Sigmoid colon (tissue), 4 donors: ENCODE data around the gene OR6T1.

Experiments used
- EP300 ChIP-seq, 4 donors: sonication (generic); formaldehyde crosslinking; IDR thresholded peaks; one replicate each; pipeline ENCODE4 v1.6.1; 2017; ENCODE audit warnings: antibody characterized with exemption in 4 of 4
- POLR2A ChIP-seq, 2 donors: fragments of 450-650 bp; IDR thresholded peaks; one replicate each; pipeline ENCODE4 v1.6.1; 2016; ENCODE audit warnings: antibody characterized with exemption in 2 of 2, mild to moderate bottlenecking in 2 of 2, moderate library complexity in 2 of 2
- POLR2AphosphoS5 ChIP-seq, 4 donors: sonication (generic); formaldehyde crosslinking; IDR thresholded peaks; one replicate each; pipeline ENCODE4 v1.6.1; 2017; ENCODE audit warnings: antibody characterized with exemption in 4 of 4
- TF ChIP-seq, protein P1 (sequence below), 4 experiments: fragments of 450-650 bp in 3 of 4; fragments of 200-600 bp in 1 of 4; IDR thresholded peaks; one replicate each; pipeline ENCODE4 v1.5.1; 2016 to 2019; ENCODE audit warnings: antibody characterized with exemption in 4 of 4, mild to moderate bottlenecking in 3 of 4, moderate library complexity in 2 of 4

- TF ChIP-seq POLR2A (IDR thresholded peaks at IDR 0.05), result no peak
- TF ChIP-seq, protein P1, sequence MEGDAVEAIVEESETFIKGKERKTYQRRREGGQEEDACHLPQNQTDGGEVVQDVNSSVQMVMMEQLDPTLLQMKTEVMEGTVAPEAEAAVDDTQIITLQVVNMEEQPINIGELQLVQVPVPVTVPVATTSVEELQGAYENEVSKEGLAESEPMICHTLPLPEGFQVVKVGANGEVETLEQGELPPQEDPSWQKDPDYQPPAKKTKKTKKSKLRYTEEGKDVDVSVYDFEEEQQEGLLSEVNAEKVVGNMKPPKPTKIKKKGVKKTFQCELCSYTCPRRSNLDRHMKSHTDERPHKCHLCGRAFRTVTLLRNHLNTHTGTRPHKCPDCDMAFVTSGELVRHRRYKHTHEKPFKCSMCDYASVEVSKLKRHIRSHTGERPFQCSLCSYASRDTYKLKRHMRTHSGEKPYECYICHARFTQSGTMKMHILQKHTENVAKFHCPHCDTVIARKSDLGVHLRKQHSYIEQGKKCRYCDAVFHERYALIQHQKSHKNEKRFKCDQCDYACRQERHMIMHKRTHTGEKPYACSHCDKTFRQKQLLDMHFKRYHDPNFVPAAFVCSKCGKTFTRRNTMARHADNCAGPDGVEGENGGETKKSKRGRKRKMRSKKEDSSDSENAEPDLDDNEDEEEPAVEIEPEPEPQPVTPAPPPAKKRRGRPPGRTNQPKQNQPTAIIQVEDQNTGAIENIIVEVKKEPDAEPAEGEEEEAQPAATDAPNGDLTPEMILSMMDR (IDR thresholded peaks at IDR 0.05), result no peak
- no peak for TF ChIP-seq POLR2AphosphoS5 (IDR thresholded peaks at IDR 0.05)
- no peak for TF ChIP-seq EP300 (IDR thresholded peaks at IDR 0.05)
Measured at GRCh38 chr11:123942413-123942812, 1.2 kb downstream of the OR6T1 start.
